ENCODE data around the gene B4GALNT3.

Gene B4GALNT3

DNA sequence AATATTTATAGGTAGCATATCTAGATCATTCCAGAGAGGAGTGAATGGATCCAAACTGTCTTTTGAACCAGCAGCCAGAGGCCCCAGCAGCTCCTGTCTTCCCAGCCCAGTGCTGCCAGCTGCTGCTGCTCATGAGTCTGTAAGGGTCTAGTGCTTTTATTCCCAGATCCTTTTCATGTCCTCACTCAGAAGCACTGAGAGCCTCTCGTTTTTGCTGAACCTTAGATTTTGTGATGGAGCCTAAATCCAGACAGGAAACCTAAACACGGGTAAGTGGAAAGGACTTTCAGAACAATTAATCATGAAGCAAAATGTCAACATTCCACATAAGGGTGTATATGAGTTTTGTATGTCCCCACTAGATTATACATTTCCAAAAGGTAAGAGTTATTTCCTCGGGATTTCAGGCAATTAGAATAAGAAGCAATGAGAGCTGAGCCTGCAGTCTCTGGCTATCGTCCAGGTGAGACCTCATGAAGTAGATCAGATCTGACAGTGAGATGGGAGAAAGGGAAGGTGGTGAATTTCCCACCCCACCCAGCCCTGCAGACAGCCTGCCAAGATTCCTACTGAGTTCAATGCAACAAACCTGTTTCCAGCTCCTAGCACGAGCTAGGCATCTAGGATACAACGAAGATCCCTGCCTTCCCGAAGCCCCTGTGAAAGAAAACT, 119.1 kb downstream of the B4GALNT3 start:
- no peak for DNase-seq

DNA sequence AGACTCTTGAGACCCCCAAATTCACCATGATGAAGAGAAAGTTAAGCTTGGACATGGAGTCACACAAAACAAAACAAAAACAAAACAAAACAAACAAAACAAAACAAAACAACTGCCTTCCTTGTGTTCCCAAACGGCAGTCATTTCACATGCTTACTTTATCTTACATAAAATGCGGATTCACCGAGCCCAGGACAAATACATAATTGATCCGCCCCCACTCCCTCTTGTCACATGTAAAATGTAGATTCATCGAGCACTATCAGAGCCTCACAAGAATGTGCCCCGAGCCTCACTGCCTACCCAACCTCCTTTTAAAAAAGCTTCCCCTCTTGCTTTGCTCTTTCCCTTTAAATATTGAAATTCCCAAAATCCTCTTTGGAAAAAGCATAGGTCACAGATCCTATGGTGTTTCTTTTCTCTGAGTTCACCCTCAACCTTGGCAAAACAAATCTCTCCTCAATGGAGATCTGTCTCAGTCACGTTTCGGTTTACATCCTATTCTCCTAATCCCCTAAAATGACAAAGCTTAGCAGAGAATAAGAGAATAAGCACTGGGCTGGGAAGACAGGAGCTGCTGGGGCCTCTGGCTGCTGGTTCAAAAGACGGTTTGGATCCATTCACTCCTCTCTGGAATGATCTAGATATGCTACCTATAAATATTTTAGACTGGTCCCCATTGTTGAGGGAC, 119.8 kb downstream of the B4GALNT3 start:
- no peak for DNase-seq

DNA sequence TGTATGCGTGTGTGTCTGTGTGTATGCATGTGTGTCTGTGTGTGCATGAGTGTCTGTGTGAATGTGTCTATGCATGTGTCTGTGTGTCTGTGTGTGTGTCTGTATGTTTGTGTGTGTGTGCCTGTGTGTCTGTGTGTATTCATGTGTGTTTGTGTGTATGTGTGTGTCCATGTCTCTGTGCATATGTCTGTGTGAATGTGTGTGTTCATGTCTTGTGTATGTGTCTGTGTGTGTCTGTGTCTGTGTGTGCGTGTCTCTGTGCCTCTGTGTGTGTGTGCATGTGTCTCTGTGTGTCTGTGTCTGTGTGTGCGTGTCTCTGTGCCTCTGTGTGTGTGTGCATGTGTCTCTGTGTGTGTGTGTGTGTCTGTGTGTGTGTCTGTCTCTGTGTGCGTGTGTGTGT, 121.1 kb downstream of the B4GALNT3 start:
- DNase-seq = no peak

DNA sequence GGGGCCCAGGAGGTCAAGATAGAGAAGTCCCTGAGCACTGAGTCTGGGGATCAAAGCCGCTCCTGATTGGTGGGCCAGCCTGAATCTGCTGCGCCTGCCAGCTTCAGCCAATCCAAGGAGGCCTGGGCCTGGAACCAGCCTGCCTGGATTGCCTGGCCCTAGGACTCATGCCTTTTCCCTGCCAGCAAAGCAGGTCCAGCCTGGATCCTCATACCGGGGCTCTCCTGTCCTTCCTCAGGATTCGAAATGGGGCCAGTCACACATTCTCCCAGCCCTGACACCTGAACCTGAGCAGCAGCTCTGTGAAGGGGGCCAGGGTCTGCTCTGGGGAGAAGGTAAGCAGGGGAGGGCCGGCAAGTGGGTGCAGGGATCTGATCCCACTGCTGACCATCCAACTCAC, 121.6 kb downstream of the B4GALNT3 start:
- DNase-seq = no peak

DNA sequence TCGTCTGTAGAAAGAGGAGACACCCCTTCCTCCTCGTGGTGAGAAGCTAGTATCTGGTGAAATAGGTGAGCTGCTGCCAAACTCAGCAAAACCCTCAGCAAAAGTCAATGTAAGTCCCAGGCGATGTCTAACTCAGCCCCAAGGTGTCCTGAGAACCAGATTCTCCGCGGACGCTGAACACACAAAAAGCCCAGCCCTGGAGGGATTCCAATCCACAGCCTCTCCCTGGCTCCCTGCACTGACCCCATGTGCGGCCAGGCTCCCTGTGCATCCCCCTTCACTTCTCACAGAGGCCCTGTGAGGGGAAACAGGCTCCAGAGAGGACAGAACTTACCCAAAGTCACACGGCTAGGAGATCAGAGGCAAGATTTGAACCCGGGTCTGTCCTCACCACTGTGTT, 122.0 kb downstream of the B4GALNT3 start:
- DNase-seq = no peak

GRCh38 chr12:583251-583869, 123.6 kb downstream of the B4GALNT3 start:
- DNase-seq = no peak

DNA sequence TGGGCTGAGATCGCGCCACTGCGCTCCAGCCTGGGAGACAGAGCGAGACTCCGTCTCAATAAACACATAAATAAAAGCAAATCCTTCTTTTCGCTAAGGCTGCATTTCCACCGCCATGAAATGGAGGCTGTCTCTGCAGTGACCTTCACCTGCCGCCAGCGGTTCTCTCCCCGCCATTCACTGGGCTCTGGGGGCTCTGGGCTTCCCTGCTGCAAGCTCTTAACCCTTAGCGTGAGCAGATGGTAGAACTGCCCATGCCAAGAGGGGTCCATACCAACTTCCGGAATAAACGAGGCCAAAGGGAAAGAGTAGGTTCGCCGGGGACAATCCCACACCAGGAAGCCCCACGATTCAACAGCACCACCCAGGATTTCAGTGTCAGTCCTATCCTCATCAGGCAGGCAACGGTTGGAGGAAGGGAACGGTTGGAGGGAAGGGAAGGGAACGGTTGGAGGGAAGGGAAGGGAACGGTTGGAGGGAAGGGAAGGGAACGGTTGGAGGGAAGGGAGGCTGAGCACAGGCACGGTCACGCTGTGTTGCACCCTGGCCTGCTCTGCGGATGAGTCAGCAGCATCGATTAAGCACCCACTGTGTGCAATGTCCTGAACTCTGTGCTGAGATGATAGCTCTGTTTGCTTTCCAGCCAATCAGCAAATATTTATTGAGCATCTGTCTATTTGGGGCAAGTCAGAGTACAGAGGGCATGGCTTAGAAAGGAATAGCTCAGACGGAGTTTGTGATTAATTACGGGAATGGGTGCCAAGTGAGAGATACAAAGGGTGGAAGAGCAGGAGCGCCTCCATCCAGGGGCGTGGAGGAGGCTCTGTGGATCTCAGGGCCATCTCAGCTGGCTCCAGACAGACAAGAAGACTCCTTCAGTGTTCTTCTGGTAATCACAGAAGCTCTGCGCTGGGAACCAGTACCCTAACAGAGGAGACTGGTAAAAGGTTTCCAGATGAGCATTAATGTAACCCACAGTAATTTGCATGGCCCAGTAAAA, 125.6 kb downstream of the B4GALNT3 start:
- no peak for DNase-seq

DNA sequence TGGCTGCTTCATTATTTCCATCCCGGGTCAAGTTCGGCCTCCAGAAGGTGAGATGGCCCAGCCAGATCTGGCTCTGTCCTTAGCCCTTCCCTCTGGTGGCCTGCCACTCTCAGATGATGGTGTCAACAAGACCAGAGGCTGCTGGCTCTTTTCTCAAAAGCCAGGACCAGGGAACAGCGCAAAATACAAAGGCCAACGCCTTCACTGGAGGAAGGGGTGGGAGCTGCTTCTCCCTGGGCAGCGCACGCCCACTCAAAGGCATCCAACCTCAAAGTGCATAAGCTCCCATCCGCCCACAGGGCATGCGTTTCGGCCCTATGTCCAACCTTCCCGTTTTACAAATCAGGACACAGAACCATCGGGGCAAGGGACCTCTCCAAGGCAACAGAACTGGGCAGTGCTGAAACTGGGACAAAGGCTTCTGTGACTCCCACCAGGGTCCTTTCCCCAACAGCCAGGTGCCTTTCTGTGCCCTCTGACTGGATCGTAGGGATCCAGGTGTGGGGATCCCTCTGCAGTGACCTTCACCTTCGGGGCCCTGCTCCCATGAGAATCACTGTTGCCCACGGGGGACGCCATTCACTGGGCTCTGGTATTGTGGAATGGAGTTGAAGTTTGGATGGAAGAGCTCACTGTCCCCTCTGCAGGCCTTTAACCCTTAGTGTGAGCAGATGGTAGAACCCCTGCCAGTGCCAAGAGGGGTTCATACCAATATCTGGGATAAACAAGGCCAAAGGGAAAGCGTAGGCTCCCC, 126.8 kb downstream of the B4GALNT3 start:
- no peak for DNase-seq

GRCh38 chr12:587132-588023, 127.6 kb downstream of the B4GALNT3 start:
- no peak for DNase-seq

DNA sequence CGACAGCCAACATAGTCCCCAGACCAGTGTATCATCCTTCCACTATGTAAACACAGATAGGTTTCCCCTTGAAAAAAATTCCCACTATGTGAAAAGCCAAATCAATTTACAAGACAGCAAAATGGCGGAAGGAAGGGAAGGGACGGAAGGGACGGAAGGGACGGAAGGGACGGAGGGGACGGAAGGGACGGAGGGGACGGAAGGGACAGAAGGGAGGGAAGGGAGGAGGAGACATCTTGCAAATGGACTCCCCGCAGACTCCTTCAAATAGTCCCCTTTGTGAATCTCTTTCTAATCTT, 128.2 kb downstream of the B4GALNT3 start:
- no peak for DNase-seq

- no peak for DNase-seq
Measured at GRCh38 chr12:588646-589045, 128.9 kb downstream of the B4GALNT3 start.

DNA sequence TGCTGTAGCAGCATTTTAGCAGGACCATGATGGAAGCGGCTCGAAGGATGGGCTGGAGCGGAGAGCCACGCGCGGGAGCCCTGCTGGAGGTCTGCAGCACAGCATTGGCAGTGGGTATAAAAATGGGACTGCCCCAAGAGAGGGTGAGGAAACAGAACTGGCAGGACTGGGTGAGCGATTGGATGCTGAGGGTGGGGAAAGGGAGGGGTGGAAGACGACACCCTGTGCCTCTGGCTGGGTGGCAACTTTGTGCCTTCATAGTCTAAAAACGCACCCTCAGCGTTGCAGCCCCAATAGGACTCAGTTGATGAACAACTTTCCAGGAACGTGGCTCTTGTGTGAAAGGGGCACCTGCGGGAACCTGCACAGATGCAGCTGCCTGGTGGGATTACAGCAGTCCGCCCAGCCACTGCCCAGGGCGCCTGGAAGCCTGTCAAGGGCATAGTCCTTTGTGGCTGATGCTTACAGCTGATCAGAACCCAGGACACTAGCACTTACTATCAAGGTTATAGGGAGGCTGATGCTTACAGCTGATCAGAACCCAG, 130.5 kb downstream of the B4GALNT3 start:
- no peak for DNase-seq

DNA sequence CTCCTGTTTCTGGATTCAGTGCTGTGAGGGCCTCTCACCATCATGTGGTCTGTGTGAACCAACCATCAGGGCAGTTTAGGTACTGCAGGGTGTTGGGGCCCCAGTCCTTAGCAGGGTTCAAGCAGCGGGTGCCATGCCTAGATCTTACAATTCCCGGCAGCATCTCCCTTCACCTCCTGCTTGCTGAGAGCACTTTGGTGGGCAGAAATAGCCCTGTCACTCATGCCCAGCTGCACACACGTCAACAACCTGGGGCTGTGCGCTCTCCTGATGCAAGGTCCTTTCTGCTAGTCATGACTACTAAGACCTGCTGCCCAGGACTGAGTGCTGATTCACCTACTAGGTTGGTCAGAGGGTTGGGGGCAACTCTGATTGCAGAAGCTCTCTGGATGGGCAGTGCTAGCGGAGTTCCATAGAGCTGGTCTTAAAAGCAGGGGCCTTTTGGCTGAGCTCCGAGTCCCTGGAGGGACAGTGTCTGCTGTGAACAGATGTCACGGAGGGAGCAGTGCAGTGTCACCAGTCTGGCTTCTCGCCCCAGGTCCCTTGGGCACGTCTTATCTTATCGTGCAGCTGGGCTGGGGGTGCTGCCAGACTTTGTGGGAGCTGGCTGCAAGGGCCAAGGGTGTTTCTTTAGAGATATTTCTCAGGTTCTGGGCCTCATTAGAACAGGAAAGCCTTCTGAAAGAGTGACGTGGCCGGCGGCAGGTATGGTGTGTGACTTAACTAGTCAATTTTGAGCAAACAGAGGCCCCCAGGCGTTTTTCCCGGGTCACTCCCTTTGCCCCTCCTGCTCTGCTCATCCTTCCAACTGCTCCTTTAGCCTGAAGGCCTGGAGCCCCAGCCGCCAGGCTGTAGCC, 131.7 kb downstream of the B4GALNT3 start:
- DNase-seq = no peak

DNA sequence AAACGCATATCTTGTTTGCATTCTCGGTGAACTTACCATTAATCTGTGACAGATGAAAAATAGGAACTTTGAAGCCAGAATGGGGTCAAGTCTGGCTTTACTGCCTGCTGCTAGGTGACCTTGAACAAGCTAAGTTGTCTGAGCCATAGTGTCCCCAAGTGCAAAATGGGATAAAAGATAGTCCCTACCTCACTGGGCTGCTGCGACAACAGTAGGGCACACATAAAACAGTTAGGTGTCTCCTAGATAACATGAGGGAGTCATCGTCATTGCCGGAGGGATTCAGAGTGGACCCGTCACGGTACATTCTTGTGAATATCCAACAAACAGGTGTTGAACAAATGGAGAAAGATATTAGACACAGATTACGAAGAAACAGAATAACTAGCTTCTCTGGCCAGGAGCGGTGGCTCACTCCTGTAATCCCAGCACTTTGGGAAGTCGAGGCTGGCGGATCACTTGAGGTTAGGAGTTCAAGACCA, 132.3 kb downstream of the B4GALNT3 start:
- DNase-seq = no peak

GRCh38 chr12:593396-594270, 133.9 kb downstream of the B4GALNT3 start:
- no peak for DNase-seq

GRCh38 chr12:597926-598568, 138.3 kb downstream of the B4GALNT3 start:
- no peak for DNase-seq

- no peak for DNase-seq
Measured at GRCh38 chr12:599756-600155, 140.0 kb downstream of the B4GALNT3 start.

DNA sequence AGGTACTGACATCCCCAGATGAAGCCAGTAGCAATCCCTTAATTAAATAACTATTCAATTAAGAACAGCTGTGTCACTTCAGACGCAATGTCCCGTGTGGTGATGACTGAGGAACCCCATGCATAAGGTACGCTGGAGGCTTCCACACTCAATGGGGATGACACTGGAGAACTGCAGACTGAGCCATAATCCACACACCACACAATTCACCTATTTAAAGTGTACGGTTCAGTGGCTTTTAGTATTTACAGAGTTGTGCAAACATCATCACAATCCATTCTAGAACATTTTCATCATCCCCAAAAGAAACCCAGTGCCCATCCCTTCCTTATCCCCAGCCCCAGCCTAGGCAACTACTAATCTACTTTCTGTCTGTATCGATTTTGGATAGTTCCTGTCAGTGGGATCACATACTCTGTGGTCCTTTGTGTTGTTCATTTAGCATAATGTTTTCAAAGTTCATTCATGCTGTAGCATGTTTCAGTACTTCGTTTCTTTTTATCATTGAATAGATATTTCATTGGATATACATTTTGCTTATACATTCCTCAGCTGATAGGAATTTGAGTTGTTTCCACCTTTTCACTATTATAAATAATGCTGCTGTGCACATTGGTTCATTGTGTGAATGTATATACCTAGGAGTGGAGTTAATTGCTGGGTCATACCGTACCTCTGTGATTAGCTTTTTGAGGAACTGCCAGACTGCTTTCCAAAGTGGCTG, 142.4 kb downstream of the B4GALNT3 start:
- DNase-seq = no peak

Data from CD4-positive, alpha-beta T cell treated with Interleukin-1 beta for 1 hour (primary cell).